Right renal cortex interstitium (tissue), 3 donors: ENCODE results near the gene SEL1L. TPM values are rescaled to one million over a fixed set of nuclear protein-coding genes. Genes with fewer than 3 reads are reported as not detected.

Source experiments
- polyA plus RNA-seq, 3 donors: library from polyadenylated mRNA; unstranded; fragments of 120-200 nt; gene quantifications; one replicate each; pipeline ENCODE4 v1.2.1, GENCODE V29; 2013; ENCODE audit not compliant: insufficient read length in 3 of 3

Gene SEL1L
- polyA plus RNA-seq, 3 donors, result 78.0 to 87.4 (median 85.8) TPM

Other genes starting within 250 kb of the SEL1L start
- gene STON2, start 133.5 kb downstream of the SEL1L start, polyA plus RNA-seq, result 10 to 100 TPM; 45.5 to 49.7 (median 46.4) TPM